OCI-LY1 (cell line): ENCODE measurements around the gene NOP16.

Source experiments
- EZH2 ChIP-seq: fragments of 200-600 bp; sonication (generic), shearing (Covaris generic); IDR thresholded peaks from 2 replicates; pipeline ENCODE4 v1.8.0; 2017; ENCODE audit warnings: borderline replicate concordance, mixed run types, mild to moderate bottlenecking, antibody characterized with exemption, low read length, moderate library complexity, mixed read lengths
- TF ChIP-seq, protein P1 (sequence below): fragments of 200-600 bp; sonication (generic), shearing (Covaris generic); IDR thresholded peaks from 2 replicates; pipeline ENCODE4 v1.5.1; 2017; ENCODE audit warnings: mild to moderate bottlenecking, antibody characterized with exemption, low read length, moderate library complexity, mixed read lengths

- TF ChIP-seq EZH2: no peak
- TF ChIP-seq, protein P1, sequence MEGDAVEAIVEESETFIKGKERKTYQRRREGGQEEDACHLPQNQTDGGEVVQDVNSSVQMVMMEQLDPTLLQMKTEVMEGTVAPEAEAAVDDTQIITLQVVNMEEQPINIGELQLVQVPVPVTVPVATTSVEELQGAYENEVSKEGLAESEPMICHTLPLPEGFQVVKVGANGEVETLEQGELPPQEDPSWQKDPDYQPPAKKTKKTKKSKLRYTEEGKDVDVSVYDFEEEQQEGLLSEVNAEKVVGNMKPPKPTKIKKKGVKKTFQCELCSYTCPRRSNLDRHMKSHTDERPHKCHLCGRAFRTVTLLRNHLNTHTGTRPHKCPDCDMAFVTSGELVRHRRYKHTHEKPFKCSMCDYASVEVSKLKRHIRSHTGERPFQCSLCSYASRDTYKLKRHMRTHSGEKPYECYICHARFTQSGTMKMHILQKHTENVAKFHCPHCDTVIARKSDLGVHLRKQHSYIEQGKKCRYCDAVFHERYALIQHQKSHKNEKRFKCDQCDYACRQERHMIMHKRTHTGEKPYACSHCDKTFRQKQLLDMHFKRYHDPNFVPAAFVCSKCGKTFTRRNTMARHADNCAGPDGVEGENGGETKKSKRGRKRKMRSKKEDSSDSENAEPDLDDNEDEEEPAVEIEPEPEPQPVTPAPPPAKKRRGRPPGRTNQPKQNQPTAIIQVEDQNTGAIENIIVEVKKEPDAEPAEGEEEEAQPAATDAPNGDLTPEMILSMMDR: no peak
Measured at GRCh38 chr5:176369934-176370711, 18.3 kb downstream of the NOP16 start.
